GM18526 (cell line): ENCODE data around the gene TMEM220.

Experiments
- POLR2A ChIP-seq: IDR thresholded peaks from 3 replicates; pipeline ENCODE4 v1.6.1; 2011; ENCODE audit not compliant: insufficient read length; ENCODE audit errors: extremely low read depth

The TMEM220 gene

DNA sequence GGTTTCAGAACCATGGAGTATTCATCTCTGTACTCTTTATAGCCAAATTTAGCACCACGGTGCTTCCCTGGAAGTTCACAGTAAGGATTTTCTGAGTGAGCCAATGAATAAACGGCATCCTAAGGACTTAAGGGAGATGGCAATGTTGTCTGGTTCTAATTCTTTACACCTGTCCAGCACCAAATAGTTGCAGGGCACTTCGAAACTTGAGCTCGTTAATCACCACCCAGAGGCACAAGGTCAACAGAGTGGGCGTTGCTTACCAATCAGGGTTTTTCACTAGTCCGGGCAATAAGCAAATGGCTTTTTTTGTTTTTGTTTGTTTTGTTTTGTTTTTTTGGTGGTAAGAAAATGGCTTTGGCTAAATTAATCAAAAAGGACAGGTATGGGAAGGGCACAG lies 28.2 kb upstream of the TMEM220 start:
- no peak for TF ChIP-seq POLR2A

DNA sequence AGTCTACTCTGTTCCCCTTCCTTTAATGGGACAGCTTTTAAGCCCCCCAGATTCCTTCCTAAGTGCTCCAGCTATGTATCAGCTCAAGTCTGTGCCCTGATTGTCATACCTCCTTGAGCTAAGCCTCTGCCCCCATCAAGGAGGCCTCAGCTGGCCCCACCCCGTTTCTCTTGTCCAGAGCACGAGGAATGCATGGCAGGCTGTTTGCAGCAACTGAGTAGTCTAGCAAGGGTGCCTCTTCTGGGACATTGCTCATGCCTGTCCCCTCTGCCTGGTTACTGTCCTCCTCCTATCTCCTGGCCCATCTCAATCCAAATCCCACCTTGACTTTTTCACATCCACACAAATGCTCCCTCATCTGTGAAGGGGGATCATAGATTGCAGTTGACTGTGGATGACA lies 27.8 kb upstream of the TMEM220 start:
- TF ChIP-seq POLR2A = no peak

DNA sequence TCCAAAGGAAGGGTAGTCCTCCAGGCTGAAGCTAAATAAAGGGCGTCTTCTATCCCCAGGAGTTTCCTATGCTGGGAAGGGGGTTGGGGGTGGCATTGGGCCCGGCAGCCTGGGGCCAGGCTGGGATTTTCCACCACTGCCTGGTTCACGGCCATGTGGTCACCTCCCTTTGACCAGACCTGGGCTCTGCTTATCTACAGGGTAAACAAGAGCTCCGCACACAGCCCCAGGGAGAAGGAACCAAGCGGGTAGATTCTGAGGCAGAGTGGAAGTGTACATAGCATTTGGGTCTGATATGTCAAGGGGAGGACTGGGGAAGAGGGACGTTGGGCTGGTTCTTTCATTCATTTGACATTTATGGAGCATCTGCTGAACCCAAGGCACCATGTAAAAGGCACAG lies 27.2 kb upstream of the TMEM220 start:
- TF ChIP-seq POLR2A = no peak

DNA sequence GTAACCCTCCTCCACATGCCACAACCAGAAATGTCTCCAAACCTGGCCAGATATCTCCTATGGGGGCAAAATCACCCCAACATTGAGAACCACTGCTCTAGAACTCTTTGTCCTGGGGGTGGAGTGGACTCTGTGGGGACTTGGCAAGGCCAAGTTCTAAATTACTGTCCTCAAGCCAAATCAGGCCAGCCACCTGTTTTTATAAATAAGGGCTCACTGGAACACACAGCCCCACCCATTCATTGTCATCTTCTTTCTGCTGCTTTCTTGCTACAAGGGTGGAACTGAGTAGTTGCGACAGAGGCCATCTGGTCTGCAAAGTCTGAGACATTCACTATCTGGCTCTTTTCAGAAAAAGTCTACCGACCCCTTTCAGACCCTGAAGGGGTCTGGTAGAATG lies 26.8 kb upstream of the TMEM220 start:
- TF ChIP-seq POLR2A = no peak

DNA sequence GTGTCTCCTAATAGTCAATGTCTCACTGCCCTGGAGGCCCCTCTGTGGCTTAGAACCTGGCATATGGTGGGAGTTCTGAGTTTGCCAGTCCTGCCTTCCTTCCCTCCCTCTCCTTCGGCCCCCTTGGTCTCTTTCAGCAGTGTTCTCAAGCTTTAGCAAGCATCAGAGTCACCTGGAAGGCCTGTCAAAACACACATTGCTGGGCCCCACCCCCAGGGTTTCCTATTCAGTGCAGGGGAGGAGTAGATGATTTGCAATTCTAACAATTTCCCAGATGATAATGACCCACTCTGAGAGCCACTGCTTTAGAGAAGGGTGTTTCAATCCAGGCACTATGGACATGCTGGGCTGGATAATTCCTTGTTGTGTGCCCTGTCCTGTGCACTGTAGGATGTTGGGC lies 26.4 kb upstream of the TMEM220 start:
- TF ChIP-seq POLR2A = no peak

DNA sequence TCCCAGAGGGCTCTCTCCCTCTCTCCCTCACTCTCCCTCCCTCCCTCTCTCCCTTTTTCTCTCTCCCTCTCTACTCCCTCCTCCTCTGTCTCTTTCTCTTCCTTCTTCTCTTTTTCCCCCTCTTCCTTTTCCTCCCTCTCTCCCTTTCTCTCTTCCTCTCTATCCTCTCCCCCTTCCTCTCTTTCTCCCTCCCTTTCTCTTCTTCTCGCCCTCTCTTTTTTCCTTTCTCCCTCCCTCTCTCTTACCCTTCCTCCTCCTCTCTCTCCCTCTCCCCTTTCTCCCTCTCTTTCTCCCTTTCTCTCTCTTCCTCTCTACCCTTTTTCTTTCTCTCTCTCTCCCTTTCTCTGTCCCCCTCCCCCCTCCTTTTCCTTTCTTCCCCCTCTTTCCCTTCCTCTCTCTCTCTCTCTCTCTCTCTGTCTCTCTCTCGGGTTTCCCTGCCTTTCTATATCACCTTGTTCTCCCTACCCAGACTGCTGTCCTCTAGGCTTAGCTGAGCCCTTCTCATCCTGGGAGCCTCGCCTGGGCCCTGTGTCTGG lies 25.8 kb upstream of the TMEM220 start:
- TF ChIP-seq POLR2A = no peak

DNA sequence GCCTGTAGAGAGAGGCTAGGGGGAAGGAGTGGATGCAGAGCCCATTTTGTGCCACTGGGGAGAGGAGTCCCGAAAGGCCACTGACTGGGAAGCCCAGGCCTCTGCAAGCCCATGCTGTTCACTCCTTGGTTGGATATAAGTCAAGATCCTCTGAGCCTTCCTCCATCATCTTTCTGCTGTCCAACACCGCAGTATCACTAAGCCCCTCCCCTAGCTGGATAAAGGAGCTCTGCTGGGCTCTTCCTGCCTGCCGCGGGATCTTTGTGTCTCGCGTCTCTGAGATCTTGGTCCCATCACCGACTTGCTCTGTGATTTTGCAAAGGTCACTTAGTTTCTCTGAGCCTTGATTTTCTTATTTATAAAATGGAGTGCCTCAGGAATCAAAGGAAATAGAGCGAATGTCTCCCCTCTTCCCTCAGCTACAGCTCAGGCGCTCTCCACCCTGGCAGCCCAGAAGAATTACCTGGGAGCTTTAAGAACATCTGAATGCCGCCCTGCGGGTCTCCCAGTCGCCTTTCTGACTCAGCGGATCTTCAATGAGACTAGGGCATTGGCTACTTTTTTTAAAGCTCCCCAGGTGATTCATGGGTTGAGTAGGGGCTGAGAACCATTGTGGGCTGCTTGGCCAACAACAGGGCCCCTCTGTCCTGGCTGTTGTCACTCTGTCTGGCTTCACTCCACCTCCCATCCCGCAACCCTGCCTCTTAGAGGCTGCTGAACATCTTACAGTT lies 25.2 kb upstream of the TMEM220 start:
- no peak for TF ChIP-seq POLR2A

DNA sequence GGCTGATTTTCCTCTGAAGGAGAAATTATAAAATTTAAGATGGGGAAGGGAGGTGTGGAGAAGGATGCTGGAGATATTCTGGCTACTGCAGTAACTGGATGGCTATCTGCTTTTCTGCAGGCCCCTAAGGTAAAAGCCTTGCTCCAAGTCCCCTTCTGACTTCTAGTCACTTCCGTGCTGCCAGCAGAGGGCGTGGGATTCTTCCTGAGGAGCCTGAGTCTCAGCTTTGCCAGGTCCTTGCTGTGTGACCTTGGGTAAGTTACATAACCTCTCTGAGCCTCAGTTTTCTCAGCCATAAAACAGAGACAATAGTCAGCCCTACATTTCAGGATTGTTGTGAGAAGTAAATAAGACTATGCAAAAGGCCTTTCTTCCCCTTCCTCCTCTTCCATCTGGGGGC lies 24.3 kb upstream of the TMEM220 start:
- TF ChIP-seq POLR2A = no peak

DNA sequence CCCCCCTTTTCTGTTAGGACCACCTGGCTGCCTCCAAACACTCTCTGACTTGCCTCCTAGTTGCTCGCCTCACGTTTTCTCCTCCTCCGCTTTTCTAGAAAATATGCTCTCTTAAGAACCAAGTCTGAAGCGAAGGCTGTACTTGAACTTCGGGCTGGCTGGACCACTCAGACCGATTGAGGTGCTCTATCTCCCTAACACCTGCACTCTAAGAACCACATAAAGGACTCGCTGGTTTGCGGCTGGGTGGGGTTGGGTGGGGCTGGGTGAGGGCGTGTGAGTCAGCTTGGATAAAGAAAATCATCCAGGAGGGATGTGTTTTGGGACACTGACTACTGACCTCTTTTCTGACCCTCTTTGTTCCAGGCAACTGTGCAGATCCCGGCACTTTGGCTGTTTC lies 22.9 kb upstream of the TMEM220 start:
- TF ChIP-seq POLR2A = no peak

DNA sequence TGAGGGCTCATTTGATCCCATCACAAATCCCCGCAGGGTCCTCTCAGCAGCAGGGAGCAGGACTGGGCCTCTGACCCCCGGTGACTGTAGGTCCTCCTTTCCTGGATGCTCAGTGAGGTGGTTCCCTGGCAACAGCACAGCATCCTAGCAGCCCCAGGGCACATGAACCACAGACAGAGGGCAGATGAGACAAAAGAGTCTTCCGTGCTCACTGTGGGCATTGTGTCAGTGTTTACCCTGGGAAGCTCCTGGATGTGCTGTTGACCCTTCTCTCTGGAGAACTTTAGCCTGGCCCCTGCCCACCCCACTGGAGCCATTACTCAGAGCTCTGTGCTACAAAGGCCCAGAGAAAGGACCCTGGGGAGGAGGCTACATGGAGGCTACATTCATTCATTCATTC lies 21.7 kb upstream of the TMEM220 start:
- no peak for TF ChIP-seq POLR2A

DNA sequence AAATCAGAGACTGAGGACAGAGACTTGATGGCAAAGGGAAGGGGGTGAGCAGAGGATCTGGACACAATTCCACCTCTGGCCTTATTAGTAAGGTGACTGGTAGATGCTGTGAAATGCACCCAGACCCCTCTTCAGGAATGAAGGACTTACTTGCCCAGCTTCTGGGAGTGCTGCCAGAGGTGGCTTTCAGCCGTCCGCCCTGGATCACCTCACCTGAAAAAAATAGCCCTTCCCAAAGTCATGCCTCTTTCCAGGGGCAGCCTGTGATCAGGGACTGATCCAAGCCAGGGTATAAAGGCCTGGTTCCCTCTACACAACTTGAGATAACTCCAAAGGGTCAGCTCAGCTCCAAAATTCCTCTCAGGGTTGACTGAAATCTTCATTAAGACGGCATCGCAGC lies 20.4 kb upstream of the TMEM220 start:
- TF ChIP-seq POLR2A = no peak

DNA sequence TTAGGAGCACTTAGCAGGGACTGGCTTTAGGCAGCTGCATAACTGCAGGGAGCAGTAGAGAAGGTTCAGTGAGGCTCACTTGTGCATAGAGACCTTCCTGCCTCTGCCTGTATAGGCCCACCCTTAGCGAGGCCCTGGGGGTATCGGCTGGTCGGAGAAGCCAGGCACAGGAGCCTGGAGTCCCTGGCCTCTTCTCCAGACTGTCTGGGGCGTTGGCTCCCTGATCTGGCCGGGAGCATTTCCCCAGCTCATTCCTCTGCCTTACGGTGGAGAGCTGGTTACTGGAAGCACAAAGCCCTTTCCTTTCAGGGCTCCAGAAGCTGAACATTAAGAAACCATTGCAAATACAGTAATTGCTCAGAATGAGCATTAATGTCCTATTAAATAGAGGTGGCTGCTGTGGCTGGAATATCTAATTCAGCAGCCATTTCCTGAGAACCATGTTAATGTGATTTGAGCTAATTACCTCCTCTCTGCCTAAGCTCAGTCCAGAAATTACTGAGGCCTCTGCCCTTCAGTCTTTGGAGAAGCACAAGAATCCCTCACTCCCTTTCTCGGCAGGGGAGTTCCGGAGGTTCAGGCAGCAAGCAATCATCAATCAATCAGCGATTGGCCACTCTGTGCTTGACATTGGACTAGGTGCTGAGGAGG lies 18.8 kb upstream of the TMEM220 start:
- TF ChIP-seq POLR2A = no peak

DNA sequence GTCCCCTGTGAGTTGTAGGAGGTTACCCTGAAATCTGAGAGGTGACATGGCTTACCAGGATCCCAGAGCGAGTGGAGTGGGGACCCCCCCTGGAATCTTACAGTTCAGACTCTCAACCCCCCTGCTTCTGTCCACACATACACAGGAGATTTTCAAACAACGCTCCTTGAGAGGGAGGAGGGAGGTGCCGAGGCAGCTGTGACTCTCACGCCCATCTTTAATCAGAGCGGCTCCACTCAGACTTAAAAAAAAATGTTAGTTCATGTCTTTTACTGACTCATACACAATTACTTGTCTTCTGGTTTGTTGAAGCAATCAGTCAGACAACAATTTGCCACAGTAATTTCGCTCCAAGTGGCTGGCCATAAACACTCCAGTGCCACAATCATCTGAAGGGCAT lies 15.4 kb upstream of the TMEM220 start:
- no peak for TF ChIP-seq POLR2A

DNA sequence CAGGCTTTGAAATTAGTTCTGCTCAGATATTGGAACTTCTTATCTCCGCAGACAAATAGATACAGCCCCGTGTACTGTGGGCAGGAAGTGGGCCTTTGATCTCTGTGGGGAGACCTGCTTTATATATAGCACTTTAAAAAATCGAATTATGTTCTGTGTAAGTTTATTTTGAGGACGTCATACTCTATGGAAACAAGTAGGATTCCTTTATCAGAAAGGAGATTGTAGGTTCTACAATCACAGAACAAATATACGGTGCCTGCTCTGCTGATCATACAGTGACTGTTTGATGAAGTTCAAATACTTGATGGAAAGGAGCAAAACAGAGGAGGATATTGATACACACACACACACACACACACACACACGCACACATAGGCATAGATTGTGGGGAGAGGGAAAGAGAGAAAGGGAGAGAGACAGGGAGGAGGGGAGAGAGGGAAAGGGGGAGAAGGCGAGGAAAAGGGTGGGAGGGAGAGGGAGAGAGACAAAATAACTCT lies 14.7 kb upstream of the TMEM220 start:
- no peak for TF ChIP-seq POLR2A

DNA sequence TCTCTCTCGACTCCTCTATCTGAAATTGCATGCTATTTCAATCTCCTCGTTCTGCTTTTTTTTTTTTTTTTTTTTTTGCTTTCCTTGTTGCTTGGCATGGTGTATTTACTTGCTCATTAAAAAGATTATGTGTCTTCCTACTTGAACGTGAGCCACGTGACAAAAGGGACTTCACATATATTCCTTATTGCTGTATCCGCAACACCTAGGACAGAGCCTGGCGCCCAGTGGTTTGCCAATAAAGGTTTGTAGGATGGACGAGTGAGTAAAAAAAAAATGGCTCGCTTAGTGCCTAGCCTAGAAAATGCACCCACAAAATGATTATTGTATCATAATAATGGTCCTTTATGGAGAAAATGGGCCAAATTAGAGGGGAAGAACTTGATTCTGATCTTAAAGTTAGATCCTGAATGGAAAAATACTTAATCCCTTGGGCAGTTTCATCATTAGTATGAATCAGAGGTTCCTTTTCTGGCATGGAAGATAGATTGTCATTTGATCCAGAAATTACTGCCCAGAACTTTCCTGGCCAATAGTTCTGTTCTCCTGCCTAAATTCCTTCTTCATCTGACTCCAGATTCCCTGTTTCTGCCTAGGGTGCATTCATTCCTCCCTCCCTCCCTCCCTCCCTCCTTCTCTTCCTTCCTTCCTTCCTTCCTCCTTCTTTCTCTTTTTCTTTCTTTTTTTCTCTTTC lies 13.6 kb upstream of the TMEM220 start:
- TF ChIP-seq POLR2A = no peak

DNA sequence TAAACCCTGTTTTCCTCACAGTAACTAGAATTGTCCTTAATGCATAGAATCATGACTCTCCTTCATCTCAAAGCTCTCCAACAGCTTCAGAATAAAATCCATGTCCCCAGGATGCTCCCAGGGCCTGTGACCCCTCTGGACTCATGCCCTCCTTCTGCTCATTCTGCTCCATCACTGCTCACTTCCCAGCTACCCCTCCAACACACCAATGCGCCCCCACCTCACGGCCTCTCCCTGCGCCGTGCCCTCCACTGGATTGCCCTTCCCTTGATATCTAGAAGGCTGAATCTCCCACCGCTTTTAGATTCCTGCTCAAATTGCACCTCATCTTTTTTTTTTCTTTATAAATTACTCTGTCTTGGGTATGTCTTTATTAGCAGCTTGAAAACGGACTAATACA lies 12.6 kb upstream of the TMEM220 start:
- no peak for TF ChIP-seq POLR2A
